Fibroblast of mammary gland (primary cell): Measurements from ENCODE around the gene RND1.
"Not testable (repeated sequence)": the region's sequence is repeated elsewhere in the genome, so short reads cannot be mapped to it uniquely, and the experiment has no call there.

Source experiments
- DNase-seq: peaks from one replicate; pipeline ENCODE4 v3.0.0-alpha.2; 2010; ENCODE audit warnings: low read depth
- H3K4me3 ChIP-seq: 2 replicates; pipeline ENCODE4 v1.5.1; 2011; ENCODE audit warnings: low read depth, mild to moderate bottlenecking, low read length, moderate library complexity; ENCODE audit not compliant: control insufficient read depth
- CTCF ChIP-seq: conservative IDR thresholded peaks from 2 replicates; pipeline ENCODE4 v1.5.1; 2011; ENCODE audit warnings: low read depth, low read length, inconsistent platforms; ENCODE audit not compliant: control insufficient read depth, insufficient read depth

The RND1 gene

GRCh38 chr12:48858043-48858442, 7.6 kb downstream of the RND1 start:
- no peak for DNase-seq
- no peak overlapping the region for H3K4me3 ChIP-seq
- TF ChIP-seq CTCF, result no peak

GRCh38 chr12:48857278-48857994, 8.2 kb downstream of the RND1 start:
- H3K4me3 ChIP-seq, result no peak overlapping the region
- no peak for TF ChIP-seq CTCF

GRCh38 chr12:48856379-48856778, 9.3 kb downstream of the RND1 start:
- DNase-seq, result no peak
- H3K4me3 ChIP-seq, result no peak overlapping the region
- no peak for TF ChIP-seq CTCF

More at GRCh38 chr12:48857278-48857994, 8.2 kb downstream of the RND1 start:
- no peak for DNase-seq

GRCh38 chr12:48854932-48855331, 10.7 kb downstream of the RND1 start:
- DNase-seq, H3K4me3 ChIP-seq: not testable (repeated sequence)

GRCh38 chr12:48854488-48854887, 11.2 kb downstream of the RND1 start:
- no peak overlapping the region for H3K4me3 ChIP-seq
- DNase-seq, result no peak
- TF ChIP-seq CTCF, result no peak

- peak; percentile 90 for DNase-seq
- peak; percentile 74 for TF ChIP-seq CTCF
- peak overlapping the region; percentile 99 for H3K4me3 ChIP-seq
Observed at GRCh38 chr12:48852734-48853688, 12.7 kb downstream of the RND1 start.
